Hepatocyte (in vitro differentiated cells): Measurements from ENCODE around the gene KDM1A.

ENCODE experiments used
- EZH2phosphoT487 ChIP-seq: fragments of 200-600 bp; sonication (generic); IDR thresholded peaks from one replicate; pipeline ENCODE4 v1.6.1; 2018; ENCODE audit warnings: antibody characterized with exemption, mild to moderate bottlenecking, low read depth, moderate library complexity; ENCODE audit not compliant: unreplicated experiment, severe bottlenecking
- TF ChIP-seq, protein P1 (sequence below): fragments of 200-600 bp; sonication (generic); IDR thresholded peaks from 2 replicates; pipeline ENCODE4 v1.5.1; 2016; ENCODE audit warnings: antibody characterized with exemption, mild to moderate bottlenecking; ENCODE audit not compliant: poor library complexity

DNA sequence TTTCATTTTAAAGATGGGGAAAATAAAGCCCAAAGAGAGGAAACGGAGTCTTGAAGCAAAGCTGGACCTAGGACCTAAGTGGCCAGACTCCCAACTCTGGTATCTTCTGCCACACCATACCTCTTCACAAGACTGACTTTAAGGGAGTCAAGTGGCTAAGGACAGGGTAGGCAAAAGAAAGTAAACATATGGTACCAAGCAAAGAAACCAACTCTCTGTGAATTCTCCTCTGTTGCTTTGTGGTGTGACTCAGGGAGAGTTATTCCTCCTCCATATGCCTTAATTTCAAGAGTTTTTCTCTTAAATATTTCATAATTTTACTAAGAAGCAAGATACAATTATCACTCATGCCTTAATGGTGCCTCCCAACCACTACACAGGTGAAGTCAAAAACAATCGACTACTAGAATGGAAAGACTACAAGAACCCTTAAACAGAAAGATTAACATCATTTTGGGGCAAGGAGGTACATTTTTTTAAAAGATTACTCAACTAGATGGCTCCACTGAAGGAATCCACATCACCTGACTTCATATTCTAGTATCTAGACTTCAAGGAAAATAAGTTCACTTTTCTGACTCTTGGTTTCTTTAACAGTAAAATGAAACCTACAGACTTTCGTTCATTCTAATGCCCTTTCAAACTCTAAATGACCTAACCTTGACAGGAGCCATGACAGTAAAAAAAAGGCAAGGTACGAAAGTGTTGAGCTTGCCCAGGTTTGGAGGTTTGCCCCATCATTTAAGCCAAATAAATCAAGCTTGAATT, 105.2 kb downstream of the KDM1A start:
- TF ChIP-seq, protein P1, sequence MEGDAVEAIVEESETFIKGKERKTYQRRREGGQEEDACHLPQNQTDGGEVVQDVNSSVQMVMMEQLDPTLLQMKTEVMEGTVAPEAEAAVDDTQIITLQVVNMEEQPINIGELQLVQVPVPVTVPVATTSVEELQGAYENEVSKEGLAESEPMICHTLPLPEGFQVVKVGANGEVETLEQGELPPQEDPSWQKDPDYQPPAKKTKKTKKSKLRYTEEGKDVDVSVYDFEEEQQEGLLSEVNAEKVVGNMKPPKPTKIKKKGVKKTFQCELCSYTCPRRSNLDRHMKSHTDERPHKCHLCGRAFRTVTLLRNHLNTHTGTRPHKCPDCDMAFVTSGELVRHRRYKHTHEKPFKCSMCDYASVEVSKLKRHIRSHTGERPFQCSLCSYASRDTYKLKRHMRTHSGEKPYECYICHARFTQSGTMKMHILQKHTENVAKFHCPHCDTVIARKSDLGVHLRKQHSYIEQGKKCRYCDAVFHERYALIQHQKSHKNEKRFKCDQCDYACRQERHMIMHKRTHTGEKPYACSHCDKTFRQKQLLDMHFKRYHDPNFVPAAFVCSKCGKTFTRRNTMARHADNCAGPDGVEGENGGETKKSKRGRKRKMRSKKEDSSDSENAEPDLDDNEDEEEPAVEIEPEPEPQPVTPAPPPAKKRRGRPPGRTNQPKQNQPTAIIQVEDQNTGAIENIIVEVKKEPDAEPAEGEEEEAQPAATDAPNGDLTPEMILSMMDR: no peak
- no peak for TF ChIP-seq EZH2phosphoT487
